ENCODE results near the gene WNT9B. TPM values are rescaled to one million over a fixed set of nuclear protein-coding genes. Genes with fewer than 3 reads are reported as not detected.

Gene WNT9B
- total RNA-seq, 1 experiment from 2014 or later, result not detected

DNA sequence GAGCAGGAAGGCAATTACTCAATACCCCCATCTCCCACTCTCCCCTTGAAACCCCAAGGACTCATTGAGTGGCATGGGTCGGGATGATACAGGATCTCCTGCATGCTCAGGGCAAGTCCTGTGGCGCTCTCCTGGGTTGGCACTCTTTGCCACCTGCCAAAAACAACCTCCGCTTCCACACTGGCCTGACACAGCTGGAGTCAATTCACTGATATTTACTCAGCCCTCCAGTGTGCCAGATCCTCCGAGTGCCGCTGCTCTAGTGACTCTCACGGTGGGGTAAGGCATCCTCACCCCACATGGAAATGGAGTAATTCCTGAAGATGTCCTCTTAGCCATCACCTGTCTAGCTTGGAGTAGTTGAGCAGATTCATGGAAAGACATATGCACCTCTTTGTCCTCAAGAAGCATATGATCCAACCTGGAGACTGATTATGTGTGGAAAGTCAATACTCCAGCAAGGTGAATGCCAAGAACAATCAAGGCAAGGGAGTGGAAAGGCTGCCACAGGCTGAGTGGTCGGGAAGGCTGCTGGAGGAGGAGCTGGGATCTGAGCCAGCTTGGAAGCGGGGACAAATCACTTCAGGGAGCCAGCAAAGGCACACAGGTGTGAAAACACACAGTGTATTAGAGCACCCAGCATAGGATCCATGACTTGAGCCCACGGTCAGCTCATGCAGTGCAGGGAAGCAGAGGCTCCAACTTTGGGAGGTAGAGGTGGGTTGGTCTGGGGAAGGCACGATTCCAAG, 59.0 kb downstream of the WNT9B start:
- no peak for ATAC-seq
- intact Hi-C loops (cut with micrococcal nuclease), result no loop called here

GRCh38 chr17:46911311-46911710, 59.9 kb downstream of the WNT9B start:
- no TSS peak for BruUV-seq (replicated peaks)
- H3F3A ChIP-seq (ENCODE audit: low read length, unreplicated experiment), result no peaks in the 10 kb centered on the region
- CTCF ChIA-PET, result no interaction called here

More for the DNA sequence above, 59.0 kb downstream of the WNT9B start:
- no peak for DNase-seq
- Histone ChIP-seq H3K9me2 (replicated peaks; ENCODE audit: low read length) (no peaks in the 10 kb centered on the region), H4K20me1 (ENCODE audit: low read length) (no peaks in the 10 kb centered on the region), H3K27ac (ENCODE audit: low read length) (no peak overlapping the region), H3K36me3 (ENCODE audit: low read depth, low read length) (no peaks in the 10 kb centered on the region), H3K9ac (ENCODE audit: low read length) (no peak overlapping the region), H3K9me3 (ENCODE audit: low read length) (no peaks in the 10 kb centered on the region), H3K79me2 (ENCODE audit: low read length) (no peaks in the 10 kb centered on the region), H3K27me3 (ENCODE audit: low read length) (peaks cover 16% of the 10 kb centered on the region; the same call in 1 of the 2 replicates), H3F3A (ENCODE audit: low read length, unreplicated experiment) (no peaks in the 10 kb centered on the region), H2AFZ (ENCODE audit: low read length) (no peak overlapping the region), H3K4me3 (ENCODE audit: low read length) (no peak overlapping the region), H3K4me1 (ENCODE audit: insufficient read depth, low read length) (no peaks in the 10 kb centered on the region), H3K4me2 (ENCODE audit: low read length) (no peak overlapping the region)
- POLR2A ChIA-PET (ENCODE audit: unreplicated experiment), result no interaction called here
- CTCF ChIA-PET, result no interaction called here
- TF ChIP-seq, protein P1, sequence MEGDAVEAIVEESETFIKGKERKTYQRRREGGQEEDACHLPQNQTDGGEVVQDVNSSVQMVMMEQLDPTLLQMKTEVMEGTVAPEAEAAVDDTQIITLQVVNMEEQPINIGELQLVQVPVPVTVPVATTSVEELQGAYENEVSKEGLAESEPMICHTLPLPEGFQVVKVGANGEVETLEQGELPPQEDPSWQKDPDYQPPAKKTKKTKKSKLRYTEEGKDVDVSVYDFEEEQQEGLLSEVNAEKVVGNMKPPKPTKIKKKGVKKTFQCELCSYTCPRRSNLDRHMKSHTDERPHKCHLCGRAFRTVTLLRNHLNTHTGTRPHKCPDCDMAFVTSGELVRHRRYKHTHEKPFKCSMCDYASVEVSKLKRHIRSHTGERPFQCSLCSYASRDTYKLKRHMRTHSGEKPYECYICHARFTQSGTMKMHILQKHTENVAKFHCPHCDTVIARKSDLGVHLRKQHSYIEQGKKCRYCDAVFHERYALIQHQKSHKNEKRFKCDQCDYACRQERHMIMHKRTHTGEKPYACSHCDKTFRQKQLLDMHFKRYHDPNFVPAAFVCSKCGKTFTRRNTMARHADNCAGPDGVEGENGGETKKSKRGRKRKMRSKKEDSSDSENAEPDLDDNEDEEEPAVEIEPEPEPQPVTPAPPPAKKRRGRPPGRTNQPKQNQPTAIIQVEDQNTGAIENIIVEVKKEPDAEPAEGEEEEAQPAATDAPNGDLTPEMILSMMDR (conservative IDR thresholded peaks at IDR 0.05; ENCODE audit: low read depth, low read length), result no peak
- no peak for TF ChIP-seq EZH2 (IDR thresholded peaks at IDR 0.05; ENCODE audit: low read length, unreplicated experiment)
- TF ChIP-seq EZH2phosphoT487 (IDR thresholded peaks at IDR 0.05; ENCODE audit: borderline replicate concordance, low read length), result no peak
- BruUV-seq (replicated peaks), result no TSS peak

More at GRCh38 chr17:46911311-46911710, 59.9 kb downstream of the WNT9B start:
- no peak overlapping the region for H3K4me2 ChIP-seq (ENCODE audit: low read length)
- TF ChIP-seq EZH2phosphoT487 (IDR thresholded peaks at IDR 0.05; ENCODE audit: borderline replicate concordance, low read length) (no peak), EZH2 (IDR thresholded peaks at IDR 0.05; ENCODE audit: low read length, unreplicated experiment) (no peak)
- TF ChIP-seq, protein P1 (conservative IDR thresholded peaks at IDR 0.05; ENCODE audit: low read depth, low read length), result no peak
- no peaks in the 10 kb centered on the region for H3K9me3 ChIP-seq (ENCODE audit: low read length)
- no peaks in the 10 kb centered on the region for H3K36me3 ChIP-seq (ENCODE audit: low read depth, low read length)
- H3K27ac ChIP-seq (ENCODE audit: low read length), result no peak overlapping the region
- H3K27me3 ChIP-seq (ENCODE audit: low read length), result peaks cover 16% of the 10 kb centered on the region; the same call in 1 of the 2 replicates
- ATAC-seq (no peak), DNase-seq (no peak)
- H3K4me3 ChIP-seq (ENCODE audit: low read length), result no peak overlapping the region
- POLR2A ChIA-PET (ENCODE audit: unreplicated experiment), result no interaction called here
- H3K4me1 ChIP-seq (ENCODE audit: insufficient read depth, low read length), result no peaks in the 10 kb centered on the region
- no peaks in the 10 kb centered on the region for H3K9me2 ChIP-seq (replicated peaks; ENCODE audit: low read length)
- no peak overlapping the region for H3K9ac ChIP-seq (ENCODE audit: low read length)
- no peak overlapping the region for H2AFZ ChIP-seq (ENCODE audit: low read length)
- H4K20me1 ChIP-seq (ENCODE audit: low read length), result no peaks in the 10 kb centered on the region
- intact Hi-C loops (cut with micrococcal nuclease), result no loop called here
- no peaks in the 10 kb centered on the region for H3K79me2 ChIP-seq (ENCODE audit: low read length)
